Activated T-helper 17 cell treated with anti-CD3 and anti-CD28 coated beads, Interleukin-2, amount 50 U/mL, for 72 hours (primary cell): ENCODE measurements around the gene MSL1. TPM values are rescaled to one million over a fixed set of nuclear protein-coding genes. Genes with fewer than 3 reads are reported as not detected.

Source experiments
- ATAC-seq: fragments of 150-1000 bp; cut with Tn5 transposase; replicated peaks from 2 replicates; pipeline ENCODE4 v1.10.0; 2021; ENCODE audit warnings: mild to moderate bottlenecking, moderate library complexity
- H3K27ac Mint-ChIP-seq: one replicate; pipeline ENCODE4 v1.8.0; 2022; ENCODE audit warnings: mixed read lengths
- H3K27me3 Mint-ChIP-seq: one replicate; pipeline ENCODE4 v1.8.0; 2022; ENCODE audit warnings: mixed read lengths
- H3K36me3 Mint-ChIP-seq: one replicate; pipeline ENCODE4 v1.8.0; 2022; ENCODE audit warnings: low read depth, mild to moderate bottlenecking, mixed read lengths
- H3K4me1 Mint-ChIP-seq: one replicate; pipeline ENCODE4 v1.8.0; 2022; ENCODE audit warnings: mixed read lengths
- H3K4me3 Mint-ChIP-seq: one replicate; pipeline ENCODE4 v1.8.0; 2022; ENCODE audit warnings: mild to moderate bottlenecking, mixed read lengths
- H3K9me3 Mint-ChIP-seq: one replicate; pipeline ENCODE4 v1.8.0; 2022; ENCODE audit warnings: mixed read lengths
- total RNA-seq, 2 donors: library from RNA; stranded (reverse); gene quantifications; one replicate each; pipeline ENCODE4 v1.2.3, GENCODE V29; 2022

MSL1 gene
- total RNA-seq, 2 donors from 2014 or later, result 80.5 to 114 TPM

- peak; percentile 79 for ATAC-seq
- Mint-ChIP-seq H3K4me1 (peaks cover 46% of the 10 kb centered on the region), H3K27me3 (no peaks in the 10 kb centered on the region), H3K4me3 (peak overlapping the region; percentile 97), H3K9me3 (no peaks in the 10 kb centered on the region), H3K36me3 (peaks cover 78% of the 10 kb centered on the region), H3K27ac (peak overlapping the region; percentile 86)
Observed at GRCh38 chr17:40095944-40096791, 25.6 kb upstream of the MSL1 start.

GRCh38 chr17:40097087-40097486 lies 24.7 kb upstream of the MSL1 start:
- H3K4me1 Mint-ChIP-seq, result peaks cover 54% of the 10 kb centered on the region
- no peaks in the 10 kb centered on the region for H3K9me3 Mint-ChIP-seq
- peak overlapping the region; percentile 97 for H3K4me3 Mint-ChIP-seq
- H3K27me3 Mint-ChIP-seq, result no peaks in the 10 kb centered on the region
- no peak for ATAC-seq
- peaks cover 72% of the 10 kb centered on the region for H3K36me3 Mint-ChIP-seq
- peak overlapping the region; percentile 86 for H3K27ac Mint-ChIP-seq

GRCh38 chr17:40097931-40098845 lies 23.6 kb upstream of the MSL1 start:
- peak; percentile 16 for ATAC-seq
- no peaks in the 10 kb centered on the region for H3K9me3 Mint-ChIP-seq
- peak overlapping the region; percentile 97 for H3K4me3 Mint-ChIP-seq
- H3K36me3 Mint-ChIP-seq, result peaks cover 72% of the 10 kb centered on the region
- peaks cover 55% of the 10 kb centered on the region for H3K4me1 Mint-ChIP-seq
- peak overlapping the region; percentile 86 for H3K27ac Mint-ChIP-seq
- H3K27me3 Mint-ChIP-seq, result no peaks in the 10 kb centered on the region

- Mint-ChIP-seq H3K36me3 (peaks cover 64% of the 10 kb centered on the region), H3K27ac (peak overlapping the region; percentile 86), H3K27me3 (no peaks in the 10 kb centered on the region), H3K4me1 (peaks cover 53% of the 10 kb centered on the region), H3K4me3 (peak overlapping the region; percentile 97), H3K9me3 (no peaks in the 10 kb centered on the region)
- peak; percentile 63 for ATAC-seq
Observed at GRCh38 chr17:40098846-40099618, 22.7 kb upstream of the MSL1 start.

- Mint-ChIP-seq H3K4me1 (peaks cover 57% of the 10 kb centered on the region), H3K9me3 (no peaks in the 10 kb centered on the region), H3K27me3 (no peaks in the 10 kb centered on the region), H3K4me3 (peak overlapping the region; percentile 97), H3K27ac (peak overlapping the region; percentile 86), H3K36me3 (peaks cover 56% of the 10 kb centered on the region)
- no peak for ATAC-seq
Observed at GRCh38 chr17:40099619-40100418, 22.0 kb upstream of the MSL1 start.

DNA sequence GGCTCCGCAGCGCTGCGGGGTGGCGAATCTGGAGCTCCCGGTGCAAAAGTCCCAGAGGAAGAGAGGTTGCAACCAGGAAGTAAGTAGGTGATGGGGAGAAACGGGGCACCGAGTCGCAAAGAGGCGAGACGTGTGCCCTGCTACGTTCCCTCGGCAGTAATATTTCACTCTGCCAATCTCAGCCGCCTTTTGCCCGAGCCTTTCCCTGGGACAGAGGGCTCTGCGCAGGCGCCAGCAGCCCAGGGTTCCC lies 21.4 kb upstream of the MSL1 start, which contains the start of gene NR1D1:
TSS of gene NR1D1 (minus strand) at position 171 of the 250 bp plus-strand sequence. CDS start 495 bp downstream, outside the sequence.
- Mint-ChIP-seq H3K4me1 (peaks cover 58% of the 10 kb centered on the region), H3K27me3 (no peaks in the 10 kb centered on the region), H3K36me3 (peaks cover 50% of the 10 kb centered on the region), H3K9me3 (no peaks in the 10 kb centered on the region), H3K4me3 (peak within 1 kb of the TSS; percentile 97), H3K27ac (peak within 1 kb of the TSS; percentile 86)
- ATAC-seq, result no peak

- Mint-ChIP-seq H3K27me3 (no peaks in the 10 kb centered on the region), H3K4me3 (peak overlapping the region; percentile 97), H3K36me3 (peaks cover 46% of the 10 kb centered on the region), H3K27ac (peak overlapping the region; percentile 86), H3K4me1 (peaks cover 56% of the 10 kb centered on the region), H3K9me3 (no peaks in the 10 kb centered on the region)
- peak; percentile 30 for ATAC-seq
Observed at GRCh38 chr17:40100669-40101366, 21.0 kb upstream of the MSL1 start.

GRCh38 chr17:40101367-40102210 lies 20.2 kb upstream of the MSL1 start:
- no peaks in the 10 kb centered on the region for H3K9me3 Mint-ChIP-seq
- peaks cover 38% of the 10 kb centered on the region for H3K36me3 Mint-ChIP-seq
- no peaks in the 10 kb centered on the region for H3K27me3 Mint-ChIP-seq
- H3K4me1 Mint-ChIP-seq, result peaks cover 57% of the 10 kb centered on the region
- H3K27ac Mint-ChIP-seq, result peak overlapping the region; percentile 86
- peak overlapping the region; percentile 97 for H3K4me3 Mint-ChIP-seq
- no peak for ATAC-seq

DNA sequence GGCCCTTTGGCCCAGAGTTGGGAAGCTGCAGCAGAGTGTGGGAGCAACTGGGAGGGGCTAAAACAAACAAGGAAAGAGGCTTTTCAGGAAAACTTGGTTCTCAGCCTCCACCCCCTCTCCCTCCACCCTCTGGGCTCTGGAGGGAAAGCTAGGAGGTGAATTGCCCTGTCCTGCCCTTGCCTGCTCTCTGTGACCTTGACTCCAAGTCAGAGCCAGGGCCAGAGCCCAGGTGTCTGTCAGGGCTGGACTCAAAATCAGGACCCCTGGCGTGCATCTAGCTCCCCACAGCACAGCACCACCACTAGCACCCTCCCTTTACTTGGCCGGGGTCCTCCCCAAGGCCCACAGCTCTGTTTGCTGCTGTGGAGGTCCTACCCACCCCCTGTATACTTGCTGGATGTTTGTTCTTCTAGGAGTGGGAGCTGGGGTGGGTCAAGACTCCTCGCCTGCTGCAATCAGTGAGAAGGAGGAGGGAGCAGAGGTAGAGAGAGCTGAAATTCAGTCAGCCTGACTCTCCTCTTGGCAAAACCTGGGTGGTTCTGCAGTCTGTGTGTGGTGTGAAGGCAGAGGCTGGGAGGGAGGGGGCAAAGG lies 18.6 kb upstream of the MSL1 start:
- peak overlapping the region; percentile 83 for H3K4me3 Mint-ChIP-seq
- peak overlapping the region; percentile 66 for H3K27ac Mint-ChIP-seq
- H3K27me3 Mint-ChIP-seq, result no peaks in the 10 kb centered on the region
- peaks cover 58% of the 10 kb centered on the region for H3K4me1 Mint-ChIP-seq
- no peaks in the 10 kb centered on the region for H3K9me3 Mint-ChIP-seq
- H3K36me3 Mint-ChIP-seq, result peaks cover 22% of the 10 kb centered on the region
- no peak for ATAC-seq

- peak overlapping the region; percentile 83 for H3K4me3 Mint-ChIP-seq
- no peaks in the 10 kb centered on the region for H3K27me3 Mint-ChIP-seq
- H3K36me3 Mint-ChIP-seq, result peaks cover 17% of the 10 kb centered on the region
- ATAC-seq, result no peak
- peaks cover 61% of the 10 kb centered on the region for H3K4me1 Mint-ChIP-seq
- no peaks in the 10 kb centered on the region for H3K9me3 Mint-ChIP-seq
- peak overlapping the region; percentile 66 for H3K27ac Mint-ChIP-seq
Observed at GRCh38 chr17:40103688-40104087, 18.1 kb upstream of the MSL1 start.

DNA sequence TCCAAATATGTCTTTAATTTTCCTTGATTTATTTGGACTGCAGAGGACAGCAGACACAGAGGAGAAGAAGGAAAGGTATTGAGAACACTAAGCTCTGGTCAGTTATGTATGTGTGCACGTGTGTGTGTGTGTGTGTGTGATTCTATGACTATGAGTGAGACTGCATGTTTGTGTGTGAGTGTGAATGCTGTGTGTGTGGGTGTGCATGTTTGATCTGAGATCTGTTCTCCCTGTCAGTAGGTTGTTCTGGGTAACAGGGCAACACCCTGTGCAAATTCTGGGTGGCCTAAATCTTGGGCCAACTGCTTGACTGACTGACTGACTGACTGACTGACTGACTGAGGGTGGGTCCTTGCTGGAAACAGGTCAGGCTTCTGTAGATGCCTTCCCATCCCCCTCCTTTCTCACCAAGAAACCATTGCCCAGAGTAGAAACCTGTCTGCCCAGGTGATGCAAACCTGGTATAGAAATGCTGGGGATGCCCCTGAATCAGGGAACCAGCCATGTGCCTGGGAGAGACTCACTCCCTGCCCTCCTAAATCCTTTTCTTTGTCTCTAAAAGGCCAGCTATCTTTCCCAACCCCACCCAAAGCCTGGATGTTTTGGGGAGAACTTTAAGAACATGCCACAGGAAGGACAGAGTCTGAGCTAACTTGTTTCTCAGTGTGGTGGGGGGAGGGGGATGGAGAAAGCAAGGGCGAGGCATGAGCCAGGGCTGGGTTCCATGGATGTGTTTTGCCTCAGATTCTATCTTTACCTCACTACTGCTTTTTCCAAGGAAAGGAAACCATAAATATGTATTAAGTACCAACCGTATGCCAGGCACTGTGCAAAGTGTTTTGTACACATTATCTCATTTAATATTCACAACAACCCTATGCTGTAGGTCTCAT lies 16.9 kb upstream of the MSL1 start:
- peaks cover 65% of the 10 kb centered on the region for H3K4me1 Mint-ChIP-seq
- peak overlapping the region; percentile 3 for H3K27ac Mint-ChIP-seq
- H3K36me3 Mint-ChIP-seq, result peaks cover 8% of the 10 kb centered on the region
- no peaks in the 10 kb centered on the region for H3K27me3 Mint-ChIP-seq
- no peaks in the 10 kb centered on the region for H3K9me3 Mint-ChIP-seq
- H3K4me3 Mint-ChIP-seq, result peak overlapping the region; percentile 83
- no peak for ATAC-seq
